Stimulated activated CD8-positive, alpha-beta memory T cell treated with anti-CD3 and anti-CD28 coated beads, Interleukin-4, amount 100 ng/mL, for 24 hours (primary cell): ENCODE measurements around the gene EBF3.

ENCODE experiments used
- DNase-seq: peaks from one replicate; pipeline ENCODE4 v3.0.0-alpha.2; 2020; ENCODE audit warnings: low read depth

Gene EBF3

GRCh38 chr10:129970465-129971364 lies 6.6 kb upstream of the EBF3 start:
- DNase-seq = no peak

GRCh38 chr10:129969911-129970464 lies 5.9 kb upstream of the EBF3 start:
- DNase-seq = no peak

GRCh38 chr10:129969184-129969910 lies 5.3 kb upstream of the EBF3 start:
- no peak for DNase-seq

GRCh38 chr10:129968853-129969183 lies 4.7 kb upstream of the EBF3 start:
- DNase-seq = peak; percentile 18

- DNase-seq = no peak
These were observed 4.2 kb upstream of the EBF3 start for GRCh38 chr10:129968020-129968852.

GRCh38 chr10:129967579-129968019 lies 3.5 kb upstream of the EBF3 start:
- no peak for DNase-seq

- DNase-seq = no peak
These were observed 3.0 kb upstream of the EBF3 start for GRCh38 chr10:129966889-129967578.

GRCh38 chr10:129966370-129966888 lies 2.4 kb upstream of the EBF3 start:
- DNase-seq = no peak

- DNase-seq = no peak
These were observed 1.9 kb upstream of the EBF3 start for GRCh38 chr10:129965959-129966358.

- DNase-seq = no peak
These were observed 1.3 kb upstream of the EBF3 start for GRCh38 chr10:129965425-129965808.

GRCh38 chr10:129964611-129965424 lies 744 bp upstream of the EBF3 start:
- no peak for DNase-seq

GRCh38 chr10:129962872-129963640 lies 1.0 kb downstream of the EBF3 start:
- no peak for DNase-seq

- no peak for DNase-seq
These were observed 1.8 kb downstream of the EBF3 start for GRCh38 chr10:129962031-129962871.

- DNase-seq = no peak
These were observed 2.8 kb downstream of the EBF3 start for GRCh38 chr10:129961157-129961701.

- no peak for DNase-seq
These were observed 3.5 kb downstream of the EBF3 start for GRCh38 chr10:129960481-129961156.

GRCh38 chr10:129959544-129960480 lies 4.3 kb downstream of the EBF3 start:
- no peak for DNase-seq
